Measurements from ENCODE around the gene PLEKHA4. TPM values are rescaled to one million over a fixed set of nuclear protein-coding genes. Genes with fewer than 3 reads are reported as not detected.

Gene PLEKHA4
- total RNA-seq, 2 donors from 2014 or later, result 5.6 to 6.6 TPM

Other genes starting within 250 kb of the PLEKHA4 start
- gene RPL18, start 249.4 kb downstream of the PLEKHA4 start, total RNA-seq, result 1,000 to 10,000 TPM; 1,499 to 1,736 TPM
- gene SPHK2, start 249.1 kb downstream of the PLEKHA4 start, total RNA-seq, result 10 to 100 TPM; 36.2 to 48.4 TPM
- 1 to 10 TPM; 4.7 to 8.9 TPM for gene DBP, start 231.2 kb downstream of the PLEKHA4 start, total RNA-seq
- 1 to 10 TPM; 1.4 to 2.7 TPM for gene CA11, start 222.4 kb downstream of the PLEKHA4 start, total RNA-seq
- under 1 TPM in 1 of 2 donors, not detected in 1; 0.32 TPM for gene NTN5, start 195.6 kb downstream of the PLEKHA4 start, total RNA-seq
- gene FUT2, start 172.6 kb downstream of the PLEKHA4 start, total RNA-seq, result 100 to 1,000 TPM; 125 to 141 TPM
- 1 to 10 TPM in 1 of 2 donors, under 1 TPM in 1; 0.35 to 1.2 TPM for gene MAMSTR, start 148.9 kb downstream of the PLEKHA4 start, total RNA-seq
- gene RASIP1, start 128.0 kb downstream of the PLEKHA4 start, total RNA-seq, result 1 to 10 TPM; 2.2 to 4.8 TPM
- not detected for gene IZUMO1, start 121.7 kb downstream of the PLEKHA4 start, total RNA-seq
- gene FUT1, start 116.0 kb downstream of the PLEKHA4 start, total RNA-seq, result under 1 TPM; 0.59 to 0.80 TPM
- gene FGF21, start 113.1 kb downstream of the PLEKHA4 start, total RNA-seq, result not detected
- gene BCAT2, start 57.6 kb downstream of the PLEKHA4 start, total RNA-seq, result 10 to 100 TPM; 74.8 to 85.5 TPM
- 1 to 10 TPM in 1 of 2 donors, under 1 TPM in 1; 0.79 to 2.8 TPM for gene HSD17B14, start 32.1 kb downstream of the PLEKHA4 start, total RNA-seq
- gene PPP1R15A, start 3.8 kb upstream of the PLEKHA4 start, total RNA-seq, result 10 to 100 TPM; 23.9 to 33.3 TPM
- not detected for gene TULP2, start 30.1 kb upstream of the PLEKHA4 start, total RNA-seq
- gene NUCB1, start 31.7 kb upstream of the PLEKHA4 start, total RNA-seq, result 100 to 1,000 TPM; 180 to 184 TPM
- gene DHDH, start 65.1 kb upstream of the PLEKHA4 start, total RNA-seq, result 1 to 10 TPM in 1 of 2 donors, not detected in 1; 1.5 TPM
- gene BAX, start 86.3 kb upstream of the PLEKHA4 start, total RNA-seq, result 100 to 1,000 TPM; 144 to 223 TPM
- 1,000 to 10,000 TPM; 1,463 to 1,600 TPM for gene FTL, start 96.7 kb upstream of the PLEKHA4 start, total RNA-seq
- gene GYS1, start 124.7 kb upstream of the PLEKHA4 start, total RNA-seq, result 10 to 100 TPM; 48.8 to 54.7 TPM
- gene RUVBL2, start 125.3 kb upstream of the PLEKHA4 start, total RNA-seq, result 100 to 1,000 TPM in 1 of 2 donors, 10 to 100 TPM in 1; 54.1 to 151 TPM
- not detected for gene LHB, start 148.5 kb upstream of the PLEKHA4 start, total RNA-seq
- gene CGB3, start 155.7 kb upstream of the PLEKHA4 start, total RNA-seq, result not detected
- not detected for gene CGB2, start 163.3 kb upstream of the PLEKHA4 start, total RNA-seq
- not detected for gene CGB1, start 168.3 kb upstream of the PLEKHA4 start, total RNA-seq
- gene CGB5, start 175.2 kb upstream of the PLEKHA4 start, total RNA-seq, result not detected
- gene CGB8, start 180.5 kb upstream of the PLEKHA4 start, total RNA-seq, result not detected
- gene CGB7, start 189.1 kb upstream of the PLEKHA4 start, total RNA-seq, result not detected
- gene NTF4, start 196.2 kb upstream of the PLEKHA4 start, total RNA-seq, result not detected
- not detected for gene KCNA7, start 204.1 kb upstream of the PLEKHA4 start, total RNA-seq
- gene SNRNP70, start 216.8 kb upstream of the PLEKHA4 start, total RNA-seq, result 100 to 1,000 TPM; 124 to 204 TPM
- 10 to 100 TPM; 11.8 to 14.6 TPM for gene LIN7B, start 245.8 kb upstream of the PLEKHA4 start, total RNA-seq